Measurements from ENCODE around the gene CARD9.

The CARD9 gene

GRCh38 chr9:136339173-136339957 is 34.1 kb downstream of the CARD9 start:
- Histone ChIP-seq H3K36me3 (ENCODE audit: control insufficient read depth, insufficient read depth, low read length) (no peaks in the 10 kb centered on the region), H3K4me3 (ENCODE audit: low read length) (no peak overlapping the region), H3K9me3 (ENCODE audit: control insufficient read depth, low read length) (no peaks in the 10 kb centered on the region), H3K9ac (ENCODE audit: low read length) (no peak overlapping the region), H3K4me1 (ENCODE audit: control insufficient read depth, insufficient read depth, low read length) (peaks cover 19% of the 10 kb centered on the region), H3K27me3 (ENCODE audit: control insufficient read depth, insufficient read depth, low read length) (peaks cover 12% of the 10 kb centered on the region)

GRCh38 chr9:136338511-136338910 is 35.0 kb downstream of the CARD9 start:
- no peaks in the 10 kb centered on the region for H3K36me3 ChIP-seq (ENCODE audit: control insufficient read depth, insufficient read depth, low read length)
- no peak overlapping the region for H3K4me3 ChIP-seq (ENCODE audit: low read length)
- no peaks in the 10 kb centered on the region for H3K9me3 ChIP-seq (ENCODE audit: control insufficient read depth, low read length)
- H3K27me3 ChIP-seq (ENCODE audit: control insufficient read depth, insufficient read depth, low read length) = peaks cover 11% of the 10 kb centered on the region
- no peak overlapping the region for H3K9ac ChIP-seq (ENCODE audit: low read length)
- H3K4me1 ChIP-seq (ENCODE audit: control insufficient read depth, insufficient read depth, low read length) = peaks cover 18% of the 10 kb centered on the region

GRCh38 chr9:136337416-136338395 is 35.8 kb downstream of the CARD9 start:
- H3K36me3 ChIP-seq (ENCODE audit: control insufficient read depth, insufficient read depth, low read length) = no peaks in the 10 kb centered on the region

GRCh38 chr9:136336881-136337280 is 36.6 kb downstream of the CARD9 start:
- no peak overlapping the region for H3K4me3 ChIP-seq (ENCODE audit: low read length)
- no peaks in the 10 kb centered on the region for H3K9me3 ChIP-seq (ENCODE audit: control insufficient read depth, low read length)
- H3K4me1 ChIP-seq (ENCODE audit: control insufficient read depth, insufficient read depth, low read length) = peaks cover 2% of the 10 kb centered on the region
- no peaks in the 10 kb centered on the region for H3K36me3 ChIP-seq (ENCODE audit: control insufficient read depth, insufficient read depth, low read length)
- peaks cover under 1% of the 10 kb centered on the region for H3K27me3 ChIP-seq (ENCODE audit: control insufficient read depth, insufficient read depth, low read length)
- H3K9ac ChIP-seq (ENCODE audit: low read length) = no peak overlapping the region

More at GRCh38 chr9:136337416-136338395, 35.8 kb downstream of the CARD9 start:
- peaks cover 6% of the 10 kb centered on the region for H3K27me3 ChIP-seq (ENCODE audit: control insufficient read depth, insufficient read depth, low read length)
- H3K9me3 ChIP-seq (ENCODE audit: control insufficient read depth, low read length) = no peaks in the 10 kb centered on the region
- peaks cover 10% of the 10 kb centered on the region for H3K4me1 ChIP-seq (ENCODE audit: control insufficient read depth, insufficient read depth, low read length)
- H3K9ac ChIP-seq (ENCODE audit: low read length) = no peak overlapping the region
- H3K4me3 ChIP-seq (ENCODE audit: low read length) = no peak overlapping the region

- Histone ChIP-seq H3K4me1 (ENCODE audit: control insufficient read depth, insufficient read depth, low read length) (no peaks in the 10 kb centered on the region), H3K9me3 (ENCODE audit: control insufficient read depth, low read length) (no peaks in the 10 kb centered on the region), H3K4me3 (ENCODE audit: low read length) (no peak overlapping the region), H3K9ac (ENCODE audit: low read length) (no peak overlapping the region), H3K36me3 (ENCODE audit: control insufficient read depth, insufficient read depth, low read length) (no peaks in the 10 kb centered on the region), H3K27me3 (ENCODE audit: control insufficient read depth, insufficient read depth, low read length) (no peaks in the 10 kb centered on the region)
Observed at GRCh38 chr9:136336156-136336870, 37.2 kb downstream of the CARD9 start.

GRCh38 chr9:136335296-136336155 is 37.9 kb downstream of the CARD9 start:
- no peak overlapping the region for H3K9ac ChIP-seq (ENCODE audit: low read length)
- no peaks in the 10 kb centered on the region for H3K36me3 ChIP-seq (ENCODE audit: control insufficient read depth, insufficient read depth, low read length)
- no peaks in the 10 kb centered on the region for H3K27me3 ChIP-seq (ENCODE audit: control insufficient read depth, insufficient read depth, low read length)
- no peaks in the 10 kb centered on the region for H3K4me1 ChIP-seq (ENCODE audit: control insufficient read depth, insufficient read depth, low read length)
- H3K4me3 ChIP-seq (ENCODE audit: low read length) = no peak overlapping the region
- H3K9me3 ChIP-seq (ENCODE audit: control insufficient read depth, low read length) = no peaks in the 10 kb centered on the region

GRCh38 chr9:136334541-136334940 is 38.9 kb downstream of the CARD9 start:
- Histone ChIP-seq H3K4me1 (ENCODE audit: control insufficient read depth, insufficient read depth, low read length) (no peaks in the 10 kb centered on the region), H3K9me3 (ENCODE audit: control insufficient read depth, low read length) (no peaks in the 10 kb centered on the region), H3K9ac (ENCODE audit: low read length) (no peak overlapping the region), H3K27me3 (ENCODE audit: control insufficient read depth, insufficient read depth, low read length) (no peaks in the 10 kb centered on the region), H3K36me3 (ENCODE audit: control insufficient read depth, insufficient read depth, low read length) (no peaks in the 10 kb centered on the region), H3K4me3 (ENCODE audit: low read length) (no peak overlapping the region)

- no peak overlapping the region for H3K9ac ChIP-seq (ENCODE audit: low read length)
- H3K9me3 ChIP-seq (ENCODE audit: control insufficient read depth, low read length) = no peaks in the 10 kb centered on the region
- no peaks in the 10 kb centered on the region for H3K4me1 ChIP-seq (ENCODE audit: control insufficient read depth, insufficient read depth, low read length)
- no peak overlapping the region for H3K4me3 ChIP-seq (ENCODE audit: low read length)
- H3K36me3 ChIP-seq (ENCODE audit: control insufficient read depth, insufficient read depth, low read length) = no peaks in the 10 kb centered on the region
- no peaks in the 10 kb centered on the region for H3K27me3 ChIP-seq (ENCODE audit: control insufficient read depth, insufficient read depth, low read length)
Observed at GRCh38 chr9:136333486-136333885, 40.0 kb downstream of the CARD9 start.

GRCh38 chr9:136333045-136333444 is 40.4 kb downstream of the CARD9 start:
- H3K9ac ChIP-seq (ENCODE audit: low read length) = no peak overlapping the region
- H3K9me3 ChIP-seq (ENCODE audit: control insufficient read depth, low read length) = no peaks in the 10 kb centered on the region
- H3K36me3 ChIP-seq (ENCODE audit: control insufficient read depth, insufficient read depth, low read length) = no peaks in the 10 kb centered on the region
- H3K4me3 ChIP-seq (ENCODE audit: low read length) = no peak overlapping the region
- H3K4me1 ChIP-seq (ENCODE audit: control insufficient read depth, insufficient read depth, low read length) = peaks cover 4% of the 10 kb centered on the region
- peaks cover 4% of the 10 kb centered on the region for H3K27me3 ChIP-seq (ENCODE audit: control insufficient read depth, insufficient read depth, low read length)

GRCh38 chr9:136332482-136332983 is 40.9 kb downstream of the CARD9 start:
- Histone ChIP-seq H3K27me3 (ENCODE audit: control insufficient read depth, insufficient read depth, low read length) (peaks cover 4% of the 10 kb centered on the region), H3K9me3 (ENCODE audit: control insufficient read depth, low read length) (no peaks in the 10 kb centered on the region), H3K4me1 (ENCODE audit: control insufficient read depth, insufficient read depth, low read length) (peaks cover 6% of the 10 kb centered on the region), H3K4me3 (ENCODE audit: low read length) (no peak overlapping the region), H3K36me3 (ENCODE audit: control insufficient read depth, insufficient read depth, low read length) (no peaks in the 10 kb centered on the region), H3K9ac (ENCODE audit: low read length) (no peak overlapping the region)
